CD4-positive, alpha-beta T cell treated with Interleukin-17A for 4 hours (primary cell): ENCODE results near the gene TRIO.
A peak's percentile ranks its signal among the peaks of the same experiment; 100 is the strongest.

Experiments used
- DNase-seq: peaks from one replicate; pipeline ENCODE4 v3.0.0-alpha.2; 2020; ENCODE audit warnings: mixed read lengths

TRIO gene

DNA sequence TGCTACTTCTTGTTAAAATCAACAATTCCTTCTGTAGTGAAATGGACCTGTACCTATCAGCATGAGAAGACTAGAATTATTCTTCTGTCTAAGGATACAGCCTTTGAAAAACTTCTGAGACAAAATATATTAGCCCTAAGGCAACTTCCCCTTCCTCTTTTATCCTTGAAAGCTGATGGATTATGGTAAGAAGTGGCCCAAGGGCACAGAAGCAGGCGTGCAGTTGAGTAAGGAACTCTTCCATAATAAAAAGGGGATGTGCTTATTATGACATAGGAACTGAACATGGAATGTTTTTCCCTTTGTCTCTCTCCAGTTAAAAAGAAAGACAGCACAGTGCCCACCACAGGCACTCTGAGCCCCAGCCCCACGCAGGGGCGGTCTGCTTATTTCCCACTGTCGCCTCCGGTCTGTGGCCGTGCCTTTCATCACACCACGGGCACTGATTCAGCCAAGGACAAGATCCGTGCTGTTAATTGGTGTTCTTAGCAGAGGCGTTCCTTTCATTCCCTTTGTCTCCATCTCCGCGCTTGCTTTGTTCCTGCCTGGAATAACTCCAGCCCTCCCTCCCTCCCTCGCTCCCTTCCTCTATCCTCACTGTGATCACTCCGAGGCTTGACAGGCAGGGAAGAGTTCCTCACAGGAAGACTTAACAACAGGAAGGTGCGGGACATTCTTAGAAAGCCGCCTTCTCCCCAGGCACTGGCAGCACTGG lies 302.6 kb downstream of the TRIO start:
- no peak for DNase-seq

DNA sequence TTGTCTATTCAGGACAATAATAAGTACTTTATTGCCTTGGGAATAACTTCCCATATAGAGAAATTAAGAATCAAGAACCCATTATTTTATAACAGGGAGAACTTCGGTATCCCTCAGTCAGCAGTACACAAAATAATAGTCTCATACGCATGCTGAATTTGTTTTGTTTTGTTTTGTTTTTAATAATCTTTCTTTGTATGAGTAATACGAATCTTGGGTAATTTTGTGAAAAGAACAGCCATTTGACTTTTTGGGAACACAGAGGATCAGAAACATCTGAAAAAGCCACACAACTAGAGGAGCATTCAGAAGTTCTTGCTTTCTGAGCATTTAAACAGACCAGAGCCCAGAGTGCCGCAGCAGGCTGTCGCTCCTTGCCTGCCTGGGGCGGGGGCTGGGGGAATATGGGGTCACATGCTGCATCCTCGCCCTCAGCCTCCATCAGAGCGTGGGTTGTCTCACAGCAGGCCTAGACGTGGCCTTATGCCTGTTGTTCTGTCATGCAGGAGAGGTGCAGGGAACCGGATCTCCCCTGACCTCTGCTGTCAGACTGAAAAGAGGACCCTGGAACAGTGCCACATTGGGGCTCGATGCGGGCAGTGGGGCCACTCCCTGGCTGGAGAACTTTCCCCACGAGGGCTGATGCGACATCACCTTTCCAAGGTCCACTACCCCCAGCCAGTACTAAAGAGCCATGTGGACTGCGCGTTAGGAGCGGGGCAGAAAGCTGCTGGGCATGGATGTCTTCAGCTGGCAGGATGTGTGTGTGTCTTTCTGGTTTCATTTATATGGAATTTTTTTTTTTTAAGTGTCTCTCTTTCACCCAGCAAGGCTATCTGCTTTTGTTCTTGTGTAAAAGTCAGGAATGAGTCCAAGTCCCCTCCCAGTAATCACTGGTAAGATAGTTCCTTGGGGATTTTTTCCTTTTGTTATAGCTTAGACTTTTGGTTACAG lies 305.1 kb downstream of the TRIO start:
- DNase-seq, result no peak

DNA sequence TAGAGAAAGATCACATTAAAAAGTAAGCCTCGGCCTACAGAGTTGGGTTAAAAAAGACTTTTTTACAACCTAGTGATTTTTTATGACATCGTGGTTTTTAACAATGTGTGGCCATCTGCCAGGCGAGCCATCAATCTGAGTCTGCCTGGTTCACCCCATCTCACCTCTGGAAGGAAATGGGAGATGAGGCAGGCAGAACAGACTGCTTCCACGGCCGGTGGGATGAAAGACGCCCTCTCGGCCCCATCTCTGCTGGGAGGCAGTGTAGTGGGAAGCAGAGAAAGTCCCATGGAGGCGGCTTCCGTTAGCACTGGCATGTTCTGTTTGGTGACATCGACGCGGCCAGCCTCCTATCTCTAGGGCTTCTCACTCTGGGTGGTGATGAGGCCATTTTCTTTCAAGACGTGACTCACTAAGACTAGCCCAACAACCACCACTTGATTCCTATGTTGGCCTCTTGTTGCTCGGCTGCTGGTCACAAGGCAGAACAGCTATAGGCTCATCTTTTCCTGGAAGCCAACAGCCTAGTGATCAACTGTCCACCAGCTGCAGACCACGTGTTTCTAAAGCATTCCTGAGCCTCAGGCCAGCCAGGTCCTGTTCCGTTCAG lies 306.0 kb downstream of the TRIO start:
- DNase-seq, result no peak

DNA sequence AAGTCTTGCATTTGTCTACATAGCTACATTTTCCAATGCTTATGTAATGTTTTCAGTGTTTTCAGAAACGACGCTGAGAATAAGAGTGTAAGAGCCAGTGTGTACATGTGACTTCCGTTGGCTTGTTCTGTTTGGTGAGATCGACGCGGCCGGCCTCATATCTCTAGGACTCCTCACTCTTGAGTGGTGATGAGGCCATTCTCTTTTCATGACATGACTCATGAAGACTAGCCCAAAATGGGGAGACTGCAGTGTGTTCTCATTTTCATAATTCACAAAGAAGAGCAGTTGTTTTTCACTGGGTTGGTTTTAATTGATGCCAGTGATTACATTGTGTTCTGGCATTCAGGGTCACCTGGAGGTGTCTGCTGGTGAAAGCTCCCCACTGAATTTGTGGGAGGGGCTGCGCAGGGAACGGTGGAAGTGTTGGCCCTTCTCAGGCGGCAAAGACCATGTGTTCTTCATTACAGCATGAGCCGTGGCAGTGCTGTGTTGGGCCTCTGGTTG lies 306.9 kb downstream of the TRIO start:
- DNase-seq, result peak; percentile 16

DNA sequence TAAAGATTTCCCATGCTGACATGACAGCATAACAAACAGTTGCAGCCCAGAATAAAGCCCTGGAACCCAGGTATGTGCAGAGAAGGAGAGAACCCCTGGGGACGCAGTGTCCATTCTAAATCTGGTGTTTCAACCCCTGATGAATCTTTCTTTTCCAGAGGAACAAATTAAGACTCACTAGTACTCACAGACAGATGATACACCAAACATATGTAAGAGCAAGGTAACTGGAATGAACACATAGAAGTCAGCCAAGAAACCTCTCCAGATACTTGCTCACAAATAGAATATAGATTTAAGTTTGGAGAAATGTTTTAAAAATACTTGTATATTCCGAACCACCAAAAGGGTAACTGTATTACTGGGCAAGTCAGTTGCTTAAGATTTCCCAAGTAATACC lies 307.6 kb downstream of the TRIO start:
- DNase-seq, result no peak

DNA sequence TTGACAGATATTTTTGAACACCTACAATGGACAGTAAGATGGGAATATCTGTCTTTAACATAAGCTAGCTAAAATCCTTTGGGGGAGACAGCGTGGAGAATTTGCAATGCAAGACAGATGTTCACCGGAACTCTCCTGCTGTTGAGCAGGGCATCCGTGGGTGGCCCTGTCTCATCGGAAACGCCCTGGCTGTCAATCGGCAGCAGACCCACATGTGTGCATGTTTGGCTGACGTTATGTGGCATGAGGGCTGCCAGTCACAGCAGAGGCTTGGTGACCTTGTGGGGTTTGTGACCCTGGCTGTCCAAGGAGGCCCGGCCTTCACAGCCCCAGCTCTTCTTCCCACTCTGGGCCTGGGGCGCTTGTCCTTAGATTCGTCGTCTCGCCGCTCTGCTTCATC lies 308.7 kb downstream of the TRIO start:
- DNase-seq, result no peak

DNA sequence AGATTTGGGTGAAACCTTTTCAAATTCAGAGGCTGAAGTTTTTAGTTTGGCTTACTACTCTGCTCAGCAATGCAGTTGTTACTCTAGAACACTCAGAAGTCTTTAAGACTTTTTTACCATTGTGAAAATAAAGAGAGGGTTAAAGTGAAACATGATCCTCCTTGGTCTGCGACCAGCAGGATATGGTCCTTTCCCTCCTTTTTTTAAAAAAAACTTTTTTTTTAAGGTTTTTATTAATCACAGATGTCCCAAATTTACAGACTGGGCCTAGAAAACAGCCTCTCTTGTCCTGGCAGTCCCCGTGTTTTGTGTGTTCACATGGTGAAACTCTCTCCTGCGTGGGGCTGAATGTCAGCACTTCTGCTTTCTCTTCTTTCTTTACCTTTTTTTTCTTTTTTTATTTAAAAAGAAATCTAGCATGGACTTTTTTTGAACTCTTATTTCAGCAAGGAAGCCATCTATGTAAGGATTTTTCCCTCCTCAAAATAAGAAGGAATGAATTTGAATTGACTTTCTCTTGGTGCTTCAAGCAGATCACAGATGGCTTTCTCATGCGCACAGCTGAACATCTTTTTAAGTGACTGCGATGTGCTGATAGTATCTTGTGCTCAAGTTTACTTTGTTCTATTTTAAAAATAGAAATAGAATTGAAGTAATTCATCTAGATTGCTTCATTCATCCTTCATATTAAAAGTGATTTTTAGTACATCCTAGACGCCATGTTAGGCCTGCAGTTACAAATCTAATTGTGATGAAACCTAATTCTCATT lies 309.7 kb downstream of the TRIO start:
- no peak for DNase-seq

DNA sequence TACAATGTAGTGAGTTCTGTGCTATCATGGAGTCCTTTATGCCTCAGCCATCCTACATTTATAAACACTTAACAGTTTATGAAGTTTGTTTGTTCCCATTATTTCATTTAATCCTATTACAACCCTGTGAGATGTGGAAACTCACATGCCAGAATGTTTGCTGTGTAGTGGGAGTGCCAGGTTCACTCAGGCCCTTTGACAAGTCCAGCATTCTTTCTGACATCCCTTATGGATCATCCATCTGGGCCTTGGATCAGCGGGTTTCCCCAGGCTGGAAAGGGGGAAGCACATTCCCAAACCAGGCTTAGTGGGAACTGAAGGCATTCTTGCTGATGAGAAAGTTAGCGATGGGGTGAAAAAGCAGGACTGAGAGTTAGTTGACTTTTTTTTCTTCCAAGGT lies 310.3 kb downstream of the TRIO start:
- no peak for DNase-seq

DNA sequence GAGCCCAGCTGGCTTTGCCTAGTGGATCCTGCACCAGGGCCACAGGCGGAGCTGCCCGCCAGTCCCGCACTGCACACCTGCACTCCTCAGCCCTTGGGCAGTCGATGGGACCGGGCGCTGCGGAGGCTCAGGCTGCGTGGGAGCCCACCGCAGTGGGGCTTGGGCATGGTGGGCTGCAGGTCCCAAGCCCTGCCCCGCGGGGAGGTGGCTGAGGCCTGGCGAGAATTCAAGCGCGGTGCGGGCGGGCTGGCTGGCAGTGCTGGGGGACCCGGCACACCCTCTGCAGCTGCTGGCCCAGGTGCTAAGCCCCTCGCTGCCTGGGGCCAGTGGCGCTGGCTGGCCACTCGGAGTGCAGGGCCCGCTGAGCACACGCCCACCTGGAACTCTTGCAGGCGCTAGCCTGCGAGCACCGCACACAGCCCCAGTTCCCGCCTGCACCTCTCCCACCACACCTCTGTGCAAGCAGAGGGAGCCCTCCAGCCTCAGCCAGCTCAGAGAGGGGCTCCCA lies 312.7 kb downstream of the TRIO start:
- no peak for DNase-seq

DNA sequence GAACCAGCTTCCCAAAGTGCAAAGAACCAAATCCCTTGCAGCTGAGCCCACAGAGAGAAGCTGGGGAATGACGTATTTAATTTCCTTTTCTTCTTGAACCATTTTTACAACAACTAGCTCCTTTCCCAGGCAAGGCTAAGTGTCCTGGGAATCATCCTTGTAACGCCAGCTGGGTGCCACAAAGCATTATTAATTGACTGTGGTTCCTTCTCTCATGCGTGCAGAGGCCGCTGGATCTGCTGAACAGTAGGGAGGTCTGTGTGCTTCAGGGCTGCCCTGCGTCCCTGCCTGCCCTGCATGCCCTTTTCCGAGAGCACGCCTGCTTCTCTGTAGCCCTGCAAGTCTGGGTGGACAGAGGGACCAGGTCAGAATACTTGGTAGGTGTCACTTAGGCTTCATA lies 314.3 kb downstream of the TRIO start:
- DNase-seq, result no peak

DNA sequence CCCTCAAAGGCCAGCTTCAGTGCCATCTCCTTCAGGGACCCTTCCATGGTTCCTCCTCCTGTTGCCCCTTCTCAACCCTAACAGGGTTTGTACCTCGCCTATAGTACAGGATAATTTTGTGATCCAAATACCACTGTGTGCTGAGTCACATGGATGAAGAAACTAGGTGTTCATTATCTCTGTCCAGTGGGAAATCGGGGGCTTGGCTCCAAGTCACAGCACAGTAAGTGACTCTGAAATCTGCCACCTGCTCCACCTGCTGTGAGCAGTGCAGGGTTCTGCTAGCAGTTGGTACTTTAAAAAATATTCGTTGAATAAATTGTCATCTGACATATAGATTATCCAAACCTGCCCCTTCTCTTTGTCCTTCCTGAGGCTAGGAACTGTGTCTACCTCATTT lies 315.3 kb downstream of the TRIO start:
- no peak for DNase-seq

DNA sequence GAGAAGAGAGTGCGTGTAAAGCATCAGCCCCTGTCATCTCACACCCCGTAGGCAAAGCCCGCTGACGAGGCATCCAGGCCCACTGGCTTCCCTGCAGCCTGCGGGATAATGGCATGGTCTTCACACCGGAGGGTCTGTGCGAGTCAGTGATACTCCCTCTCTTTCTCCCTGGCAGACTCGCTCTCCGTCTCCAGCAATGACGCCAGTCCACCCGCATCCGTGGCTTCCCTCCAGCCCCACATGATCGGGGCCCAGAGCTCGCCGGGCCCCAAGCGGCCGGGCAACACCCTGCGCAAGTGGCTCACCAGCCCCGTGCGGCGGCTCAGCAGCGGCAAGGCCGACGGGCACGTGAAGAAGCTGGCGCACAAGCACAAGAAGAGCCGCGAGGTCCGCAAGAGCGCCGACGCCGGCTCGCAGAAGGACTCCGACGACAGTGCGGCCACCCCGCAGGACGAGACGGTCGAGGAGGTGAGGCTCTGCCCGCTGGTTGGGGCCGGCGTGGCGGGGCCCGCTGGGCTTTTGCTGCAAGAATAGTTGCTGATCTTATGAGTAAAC lies 317.8 kb downstream of the TRIO start:
- no peak for DNase-seq

DNA sequence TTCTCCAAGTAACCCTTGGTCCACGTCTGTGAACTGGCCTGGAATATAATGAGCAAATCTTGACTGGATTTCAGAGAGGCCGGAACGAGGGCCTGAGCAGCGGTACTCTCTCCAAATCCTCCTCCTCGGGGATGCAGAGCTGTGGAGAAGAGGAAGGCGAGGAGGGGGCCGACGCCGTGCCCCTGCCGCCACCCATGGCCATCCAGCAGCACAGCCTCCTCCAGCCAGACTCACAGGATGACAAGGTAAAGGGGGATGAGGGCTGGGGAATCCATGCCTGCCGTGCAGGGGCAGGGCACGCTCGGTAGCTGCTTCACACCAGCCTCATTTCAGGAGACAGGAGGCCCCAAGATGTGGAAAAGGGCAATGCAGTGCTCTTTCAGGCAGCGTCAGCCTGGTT lies 319.5 kb downstream of the TRIO start:
- DNase-seq, result no peak

DNA sequence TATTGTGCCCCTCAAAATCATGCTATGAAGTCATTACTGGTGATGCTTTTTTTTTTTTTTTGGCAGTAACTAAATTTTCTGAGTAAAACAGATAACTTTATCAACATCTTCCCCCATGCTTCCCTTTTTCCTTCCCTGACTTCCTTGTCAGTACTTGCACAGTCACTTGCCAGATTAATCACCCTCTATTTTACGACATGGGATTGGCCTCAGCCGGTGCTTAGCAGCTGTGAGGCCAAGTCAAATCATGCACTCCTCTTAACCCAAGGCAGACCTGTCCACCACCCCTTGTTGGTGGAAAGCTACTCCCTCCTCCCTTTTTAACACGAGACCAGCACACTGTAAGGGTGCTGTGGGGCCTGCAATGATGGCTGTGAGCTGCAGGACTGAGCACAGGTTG lies 320.5 kb downstream of the TRIO start:
- DNase-seq, result no peak

DNA sequence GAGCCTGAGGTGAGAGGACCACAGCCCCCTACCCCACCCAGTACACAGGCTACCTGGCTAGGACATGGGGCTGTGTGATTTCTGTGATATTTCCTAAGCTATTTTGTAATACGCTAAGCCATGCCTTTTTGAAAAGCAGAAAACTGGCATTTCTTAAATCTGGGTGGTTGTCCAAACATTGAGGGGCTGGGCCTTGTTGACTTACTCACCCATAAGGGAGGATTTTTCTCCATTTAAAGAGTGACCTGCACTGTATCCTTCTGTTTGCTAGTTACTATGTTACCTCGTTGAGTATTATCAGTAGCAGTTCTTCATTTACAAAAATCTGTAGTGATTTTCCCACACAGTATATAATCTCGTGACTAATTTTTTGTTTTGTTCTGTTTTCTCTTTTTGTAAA lies 321.0 kb downstream of the TRIO start:
- DNase-seq, result no peak

DNA sequence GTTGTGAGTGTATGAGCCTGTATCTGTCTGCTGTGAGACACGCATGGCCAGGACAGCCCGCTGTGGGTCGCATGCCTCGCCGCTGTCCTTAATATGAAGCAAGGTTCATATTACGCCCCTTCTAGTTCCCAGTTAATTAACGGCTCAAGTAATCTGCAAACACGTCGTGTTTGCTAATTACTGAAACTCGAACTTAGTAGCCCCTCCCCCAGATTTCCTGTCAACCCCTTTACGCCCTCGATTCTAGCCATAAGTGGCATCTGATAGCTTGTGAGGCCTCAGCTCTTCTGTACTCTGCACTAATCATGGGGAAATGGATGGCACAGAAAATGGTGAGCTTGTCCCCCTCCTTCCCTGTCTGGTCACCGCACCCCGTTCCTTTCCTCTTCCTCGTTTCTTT lies 321.5 kb downstream of the TRIO start:
- DNase-seq, result no peak

DNA sequence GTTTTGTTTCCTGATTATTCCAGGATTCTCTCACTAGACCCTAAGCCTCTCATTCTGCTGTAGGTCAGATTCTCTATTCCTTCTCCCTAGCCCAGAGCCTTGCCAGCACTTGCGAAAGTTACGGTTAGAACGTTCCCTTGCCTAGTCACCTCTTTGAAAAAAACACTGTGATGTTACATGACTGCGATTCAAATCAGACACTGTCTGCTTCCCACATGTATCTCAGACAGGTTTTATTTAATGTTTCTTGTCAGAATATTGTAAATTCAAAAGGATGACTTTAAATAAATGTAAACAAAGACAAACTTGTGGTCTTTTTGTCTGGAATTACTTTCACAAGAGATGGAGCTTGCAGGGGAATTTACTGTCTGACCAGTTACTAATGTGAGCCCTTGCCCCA lies 322.0 kb downstream of the TRIO start:
- no peak for DNase-seq

DNA sequence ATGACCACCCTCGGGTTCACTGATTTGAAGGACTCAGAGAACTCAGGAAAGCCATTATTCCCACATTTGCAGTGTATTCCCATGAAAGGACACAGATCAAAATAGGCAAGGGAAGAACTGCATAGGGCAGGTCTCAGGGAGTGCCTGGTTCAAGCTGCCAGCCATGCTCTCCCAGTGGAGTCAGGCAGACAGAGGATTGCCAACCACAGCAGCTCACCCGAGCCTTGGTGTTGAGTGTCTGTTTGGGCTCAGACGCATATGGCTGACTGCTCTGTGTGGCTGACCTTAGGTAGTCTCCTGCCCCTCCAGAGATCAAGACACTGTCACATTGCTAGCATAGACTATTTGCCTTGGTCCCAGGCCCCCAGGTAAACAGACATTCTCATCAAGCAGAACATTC lies 322.6 kb downstream of the TRIO start:
- no peak for DNase-seq

DNA sequence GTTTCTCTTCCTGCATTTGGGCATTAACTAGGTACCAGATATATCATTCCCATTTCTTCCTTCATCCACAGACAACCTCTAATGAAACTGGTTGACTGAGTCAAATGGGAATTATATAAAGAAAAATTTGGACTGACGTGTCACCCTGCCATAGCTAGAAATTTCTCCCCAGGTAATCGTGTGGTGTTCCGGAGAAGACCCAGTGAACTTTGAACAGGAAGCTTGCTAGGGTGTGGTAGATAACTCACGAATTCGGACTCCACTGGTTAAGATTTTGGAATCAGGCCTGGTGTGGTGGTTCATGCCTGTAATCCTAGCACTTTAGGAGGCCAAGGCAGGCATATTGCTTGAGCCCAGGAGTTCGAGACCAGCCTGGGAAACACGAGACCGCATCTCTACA lies 324.1 kb downstream of the TRIO start:
- DNase-seq, result no peak

DNA sequence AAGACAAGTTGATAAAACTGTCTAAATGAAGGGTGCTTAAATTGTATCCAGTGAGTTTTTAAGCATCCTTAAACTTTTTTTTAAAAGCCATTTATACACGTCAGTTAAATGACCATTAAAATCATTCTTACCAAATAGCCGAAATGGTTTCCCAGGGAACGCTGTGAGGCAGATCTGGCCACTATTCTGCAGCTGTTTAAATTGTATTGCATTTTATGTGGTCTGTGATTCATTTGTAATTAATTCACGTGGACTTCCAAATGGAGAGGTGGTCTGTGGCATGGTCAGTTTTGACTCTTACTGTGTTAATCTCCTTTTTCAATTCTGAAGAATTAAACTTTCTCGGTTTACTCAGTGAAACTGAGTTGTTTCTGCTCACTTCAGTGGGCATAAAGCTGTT lies 324.7 kb downstream of the TRIO start:
- DNase-seq, result no peak

DNA sequence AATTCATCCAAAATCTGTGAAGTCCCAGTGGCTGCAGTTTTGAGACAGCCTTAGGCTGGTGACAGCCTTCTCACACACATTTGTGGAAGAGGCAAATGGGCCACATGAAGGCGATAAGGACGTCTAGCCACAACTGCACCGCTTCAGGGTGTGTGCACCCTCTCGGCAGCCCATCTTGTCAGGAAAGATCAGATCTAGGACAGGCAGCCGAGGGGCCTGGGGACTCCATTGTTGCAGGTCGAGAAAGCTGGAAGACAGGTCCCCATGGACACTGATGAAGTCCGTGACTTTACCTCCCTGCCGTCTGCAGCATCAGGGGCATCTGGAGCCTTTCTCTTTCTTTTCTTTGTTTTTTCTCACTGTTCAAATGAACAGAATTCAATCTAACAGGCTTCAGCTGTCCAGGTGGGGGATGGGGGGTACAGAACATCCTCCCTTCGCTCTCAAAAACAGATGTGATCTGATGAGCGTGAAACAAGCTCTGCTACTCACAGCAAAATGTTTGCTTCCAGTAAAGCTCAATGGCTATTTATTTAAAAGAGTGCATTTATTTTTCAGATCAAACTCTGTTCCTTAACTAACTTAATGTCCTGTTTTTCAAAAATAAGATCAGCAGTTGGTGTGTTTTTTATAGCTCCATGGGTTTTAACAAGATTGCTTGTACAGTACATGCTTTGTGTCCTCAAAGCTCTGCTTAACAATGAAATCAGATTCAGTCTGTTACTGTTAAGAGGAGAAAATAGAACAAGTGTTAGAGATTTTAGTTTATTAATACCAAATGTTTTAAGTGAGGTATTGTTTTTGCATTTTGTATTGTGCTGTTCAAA lies 326.6 kb downstream of the TRIO start:
- no peak for DNase-seq
